HepG2 (cell line): ENCODE results near the gene TANGO6. TPM values are rescaled to one million over a fixed set of nuclear protein-coding genes. Genes with fewer than 3 reads are reported as not detected.

Experiments used
- CCDC6 ChIP-seq: sonication (generic); formaldehyde crosslinking; IDR thresholded peaks from 2 replicates; pipeline ENCODE4 v1.8.1; 2022; ENCODE audit warnings: mild to moderate bottlenecking, missing genetic modification reagents, moderate library complexity
- EHMT2 ChIP-seq: fragments of 200-600 bp; sonication (generic); IDR thresholded peaks from 2 replicates; pipeline ENCODE4 v1.7.0; 2017; ENCODE audit warnings: antibody characterized with exemption, low read depth, low read length, borderline replicate concordance
- HMGA1 ChIP-seq: sonication (generic); formaldehyde crosslinking; conservative IDR thresholded peaks from 2 replicates; pipeline ENCODE4 v1.4.0; 2020; ENCODE audit warnings: missing genetic modification reagents
- HNF4A ChIP-seq: sonication (generic); formaldehyde crosslinking; IDR thresholded peaks from 2 replicates; pipeline ENCODE4 v1.4.0; 2020; ENCODE audit warnings: missing genetic modification reagents
- KDM1A ChIP-seq: IDR thresholded peaks from 2 replicates; pipeline ENCODE4 v1.6.1; 2016; ENCODE audit warnings: missing compliant biosample characterization
- KLF12 ChIP-seq: sonication (generic); formaldehyde crosslinking; IDR thresholded peaks from 2 replicates; pipeline ENCODE4 v1.4.0; 2020; ENCODE audit warnings: missing genetic modification reagents, borderline replicate concordance
- KLF9 ChIP-seq: IDR thresholded peaks from 2 replicates; pipeline ENCODE4 v1.6.1; 2016; ENCODE audit warnings: low read depth
- MED1 ChIP-seq: sonication (generic); formaldehyde crosslinking; IDR thresholded peaks from 2 replicates; pipeline ENCODE4 v1.4.0; 2020; ENCODE audit warnings: missing genetic modification reagents
- NFYC ChIP-seq: IDR thresholded peaks from 2 replicates; pipeline ENCODE4 v1.6.1; 2016; ENCODE audit warnings: missing genetic modification reagents, missing compliant biosample characterization
- PAX8 ChIP-seq: sonication (generic); formaldehyde crosslinking; IDR thresholded peaks from 2 replicates; pipeline ENCODE4 v1.8.0; 2022; ENCODE audit warnings: mild to moderate bottlenecking, missing genetic modification reagents, borderline replicate concordance
- RFXANK ChIP-seq: IDR thresholded peaks from 2 replicates; pipeline ENCODE4 v1.6.1; 2016
- SMYD3 ChIP-seq: sonication (generic); formaldehyde crosslinking; IDR thresholded peaks from 2 replicates; pipeline ENCODE4 v1.8.1; 2023; ENCODE audit warnings: mild to moderate bottlenecking, missing genetic modification reagents
- SNAI1 ChIP-seq: sonication (generic); formaldehyde crosslinking; IDR thresholded peaks from 2 replicates; pipeline ENCODE4 v1.5.0; 2020; ENCODE audit warnings: mild to moderate bottlenecking, missing genetic modification reagents, borderline replicate concordance
- YY1 ChIP-seq: IDR thresholded peaks from 2 replicates; pipeline ENCODE4 v1.6.1; 2011; ENCODE audit warnings: low read length, low read depth, moderate library complexity, mild to moderate bottlenecking; ENCODE audit not compliant: insufficient read depth, insufficient replicate concordance
- ZNF121 ChIP-seq: sonication (generic); formaldehyde crosslinking; IDR thresholded peaks from 2 replicates; pipeline ENCODE4 v1.5.0; 2020; ENCODE audit warnings: mild to moderate bottlenecking, missing genetic modification reagents
- ZNF136 ChIP-seq: sonication (generic); formaldehyde crosslinking; IDR thresholded peaks from 2 replicates; pipeline ENCODE4 v1.8.1; 2022; ENCODE audit warnings: low read depth, mild to moderate bottlenecking, moderate library complexity, missing genetic modification reagents
- ZNF251 ChIP-seq: sonication (generic); formaldehyde crosslinking; IDR thresholded peaks from 2 replicates; pipeline ENCODE4 v1.9.0; 2021; ENCODE audit warnings: mild to moderate bottlenecking, missing genetic modification reagents
- ZNF333 ChIP-seq: sonication (generic); formaldehyde crosslinking; IDR thresholded peaks from 2 replicates; pipeline ENCODE4 v1.4.0; 2020; ENCODE audit warnings: mild to moderate bottlenecking, missing genetic modification reagents, borderline replicate concordance
- ZNF431 ChIP-seq: sonication (generic); formaldehyde crosslinking; IDR thresholded peaks from 2 replicates; pipeline ENCODE4 v1.9.0; 2022; ENCODE audit warnings: missing genetic modification reagents, low read depth, mild to moderate bottlenecking, borderline replicate concordance
- ZNF501 ChIP-seq: sonication (generic); formaldehyde crosslinking; IDR thresholded peaks from 2 replicates; pipeline ENCODE4 v1.5.1; 2020; ENCODE audit warnings: mild to moderate bottlenecking, moderate library complexity, missing genetic modification reagents
- ZNF549 ChIP-seq: sonication (generic); formaldehyde crosslinking; IDR thresholded peaks from 2 replicates; pipeline ENCODE4 v1.5.0; 2020; ENCODE audit warnings: missing genetic modification reagents
- ZNF619 ChIP-seq: sonication (generic); formaldehyde crosslinking; IDR thresholded peaks from 2 replicates; pipeline ENCODE4 v1.4.0; 2020; ENCODE audit warnings: mild to moderate bottlenecking, missing genetic modification reagents
- polyA plus RNA-seq, 8 experiments: library from polyadenylated mRNA; depleted of rRNA in 3 of 8; stranded (reverse) in 7 of 8; unstranded in 1 of 8; fragments of >200 nt; fragmentation: Illumina TruSeq in 4 of 8; extraction: Trizol in 4 of 8; gene quantifications; 2 replicates each; pipeline versions ENCODE4 v1.2.1 to v1.2.3, GENCODE V29; 2011 to 2016; ENCODE audit warnings: low read depth in 4 of 8, missing spikeins in 1 of 8, mixed read lengths in 1 of 8; ENCODE audit not compliant: insufficient read depth in 1 of 8
- total RNA-seq, 5 experiments: library from RNA; depleted of rRNA; stranded (reverse); fragments of >200 nt; fragmentation: Illumina TruSeq; extraction: Trizol; gene quantifications; 2 replicates each; pipeline ENCODE4 v1.2.3, GENCODE V29; 2016; ENCODE audit warnings: low read depth in 1 of 5
- TF ChIP-seq, protein P1 (sequence below): IDR thresholded peaks from 2 replicates; pipeline ENCODE4 v1.6.1; 2016; ENCODE audit warnings: mild to moderate bottlenecking
- TF ChIP-seq, protein P2 (sequence below): sonication (generic); formaldehyde crosslinking; conservative IDR thresholded peaks from 2 replicates; pipeline ENCODE4 v1.4.0; 2020; ENCODE audit warnings: missing genetic modification reagents
- TF ChIP-seq, protein P3 (sequence below): sonication (generic); formaldehyde crosslinking; IDR thresholded peaks from 2 replicates; pipeline ENCODE4 v1.4.0; 2020; ENCODE audit warnings: missing genetic modification reagents, borderline replicate concordance

Gene TANGO6
- total and polyA plus RNA-seq, 2 of the 13 experiments (the other 11 are each of a cell fraction or from before 2014, with no cell fraction given), result 7.2 to 13.3 TPM

DNA sequence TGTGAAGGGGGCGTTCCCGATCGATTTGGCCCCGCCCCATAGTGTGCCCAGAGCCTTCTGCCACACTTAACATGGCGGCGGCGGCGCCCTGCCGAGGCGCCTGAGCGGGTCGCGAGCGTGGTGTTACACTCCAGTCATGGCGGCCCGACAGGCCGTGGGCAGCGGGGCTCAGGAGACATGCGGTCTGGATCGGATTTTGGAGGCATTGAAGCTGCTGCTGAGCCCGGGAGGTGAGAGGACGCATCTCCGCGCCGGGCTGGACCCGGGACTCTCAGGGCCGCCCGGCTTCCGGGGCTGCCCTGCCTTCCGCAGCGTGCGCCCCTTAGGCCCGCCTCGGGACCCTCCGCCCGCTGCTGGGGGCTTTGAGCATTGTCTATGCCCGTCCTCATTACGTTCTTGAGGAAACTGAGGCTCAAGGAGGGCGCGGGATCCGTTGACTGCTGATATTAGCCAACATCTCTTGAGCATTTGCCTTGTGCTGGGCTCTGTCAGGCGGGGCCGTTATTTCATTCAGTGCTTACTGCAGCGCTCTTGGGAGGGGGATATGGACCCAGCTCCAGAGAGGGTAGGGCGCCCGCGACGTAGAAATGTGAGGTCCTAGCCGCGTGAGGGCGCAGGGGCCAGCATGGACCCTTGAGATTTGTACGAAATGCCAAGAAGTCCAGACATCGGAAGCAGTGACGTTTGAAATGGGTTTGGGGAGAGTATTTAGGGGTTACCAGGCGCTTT is at the start of gene TANGO6 (continued):
- TF ChIP-seq, protein P1, sequence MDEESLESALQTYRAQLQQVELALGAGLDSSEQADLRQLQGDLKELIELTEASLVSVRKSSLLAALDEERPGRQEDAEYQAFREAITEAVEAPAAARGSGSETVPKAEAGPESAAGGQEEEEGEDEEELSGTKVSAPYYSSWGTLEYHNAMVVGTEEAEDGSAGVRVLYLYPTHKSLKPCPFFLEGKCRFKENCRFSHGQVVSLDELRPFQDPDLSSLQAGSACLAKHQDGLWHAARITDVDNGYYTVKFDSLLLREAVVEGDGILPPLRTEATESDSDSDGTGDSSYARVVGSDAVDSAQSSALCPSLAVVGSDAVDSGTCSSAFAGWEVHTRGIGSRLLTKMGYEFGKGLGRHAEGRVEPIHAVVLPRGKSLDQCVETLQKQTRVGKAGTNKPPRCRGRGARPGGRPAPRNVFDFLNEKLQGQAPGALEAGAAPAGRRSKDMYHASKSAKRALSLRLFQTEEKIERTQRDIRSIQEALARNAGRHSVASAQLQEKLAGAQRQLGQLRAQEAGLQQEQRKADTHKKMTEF (CRISPR knock-in tag), result peak; percentile 94
- TF ChIP-seq HNF4A (CRISPR knock-in tag) (no peak), KLF12 (CRISPR knock-in tag) (peak; percentile 44; the same call in 1 of the 2 replicates), HMGA1 (no peak), KDM1A (CRISPR knock-in tag) (no peak), SNAI1 (CRISPR knock-in tag) (no peak), RFXANK (CRISPR knock-in tag) (no peak), SMYD3 (CRISPR knock-in tag) (0 out of 2 replicates have a peak, but pooled peaks have one; percentile 69), ZNF251 (CRISPR knock-in tag) (no peak), CCDC6 (CRISPR knock-in tag) (peak; percentile 53), ZNF136 (CRISPR knock-in tag) (0 out of 2 replicates have a peak, but pooled peaks have one; percentile 79), PAX8 (CRISPR knock-in tag) (no peak), ZNF431 (CRISPR knock-in tag) (peak; percentile 53; the same call in 1 of the 2 replicates), ZNF333 (CRISPR knock-in tag) (peak; percentile 91; the same call in 1 of the 2 replicates), KLF9 (CRISPR knock-in tag) (peak; percentile 53; the same call in 1 of the 2 replicates), ZNF549 (CRISPR knock-in tag) (no peak), ZNF121 (CRISPR knock-in tag) (peak; percentile 70), NFYC (no peak; the same call in 1 of the 2 replicates), EHMT2 (no peak), YY1 (peak; percentile 100), ZNF619 (CRISPR knock-in tag) (peak; percentile 81; the same call in 1 of the 2 replicates), MED1 (CRISPR knock-in tag) (peak; percentile 33), ZNF501 (peak; percentile 97)
- TF ChIP-seq, protein P2, sequence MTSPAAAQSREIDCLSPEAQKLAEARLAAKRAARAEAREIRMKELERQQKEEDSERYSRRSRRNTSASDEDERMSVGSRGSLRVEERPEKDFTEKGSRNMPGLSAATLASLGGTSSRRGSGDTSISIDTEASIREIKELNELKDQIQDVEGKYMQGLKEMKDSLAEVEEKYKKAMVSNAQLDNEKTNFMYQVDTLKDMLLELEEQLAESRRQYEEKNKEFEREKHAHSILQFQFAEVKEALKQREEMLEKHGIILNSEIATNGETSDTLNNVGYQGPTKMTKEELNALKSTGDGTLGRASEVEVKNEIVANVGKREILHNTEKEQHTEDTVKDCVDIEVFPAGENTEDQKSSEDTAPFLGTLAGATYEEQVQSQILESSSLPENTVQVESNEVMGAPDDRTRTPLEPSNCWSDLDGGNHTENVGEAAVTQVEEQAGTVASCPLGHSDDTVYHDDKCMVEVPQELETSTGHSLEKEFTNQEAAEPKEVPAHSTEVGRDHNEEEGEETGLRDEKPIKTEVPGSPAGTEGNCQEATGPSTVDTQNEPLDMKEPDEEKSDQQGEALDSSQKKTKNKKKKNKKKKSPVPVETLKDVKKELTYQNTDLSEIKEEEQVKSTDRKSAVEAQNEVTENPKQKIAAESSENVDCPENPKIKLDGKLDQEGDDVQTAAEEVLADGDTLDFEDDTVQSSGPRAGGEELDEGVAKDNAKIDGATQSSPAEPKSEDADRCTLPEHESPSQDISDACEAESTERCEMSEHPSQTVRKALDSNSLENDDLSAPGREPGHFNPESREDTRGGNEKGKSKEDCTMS (CRISPR knock-in tag), result no peak
- TF ChIP-seq, protein P3, sequence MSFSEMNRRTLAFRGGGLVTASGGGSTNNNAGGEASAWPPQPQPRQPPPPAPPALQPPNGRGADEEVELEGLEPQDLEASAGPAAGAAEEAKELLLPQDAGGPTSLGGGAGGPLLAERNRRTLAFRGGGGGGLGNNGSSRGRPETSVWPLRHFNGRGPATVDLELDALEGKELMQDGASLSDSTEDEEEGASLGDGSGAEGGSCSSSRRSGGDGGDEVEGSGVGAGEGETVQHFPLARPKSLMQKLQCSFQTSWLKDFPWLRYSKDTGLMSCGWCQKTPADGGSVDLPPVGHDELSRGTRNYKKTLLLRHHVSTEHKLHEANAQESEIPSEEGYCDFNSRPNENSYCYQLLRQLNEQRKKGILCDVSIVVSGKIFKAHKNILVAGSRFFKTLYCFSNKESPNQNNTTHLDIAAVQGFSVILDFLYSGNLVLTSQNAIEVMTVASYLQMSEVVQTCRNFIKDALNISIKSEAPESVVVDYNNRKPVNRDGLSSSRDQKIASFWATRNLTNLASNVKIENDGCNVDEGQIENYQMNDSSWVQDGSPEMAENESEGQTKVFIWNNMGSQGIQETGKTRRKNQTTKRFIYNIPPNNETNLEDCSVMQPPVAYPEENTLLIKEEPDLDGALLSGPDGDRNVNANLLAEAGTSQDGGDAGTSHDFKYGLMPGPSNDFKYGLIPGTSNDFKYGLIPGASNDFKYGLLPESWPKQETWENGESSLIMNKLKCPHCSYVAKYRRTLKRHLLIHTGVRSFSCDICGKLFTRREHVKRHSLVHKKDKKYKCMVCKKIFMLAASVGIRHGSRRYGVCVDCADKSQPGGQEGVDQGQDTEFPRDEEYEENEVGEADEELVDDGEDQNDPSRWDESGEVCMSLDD (CRISPR knock-in tag), result peak; percentile 19; the same call in 1 of the 2 replicates
